GM23338 (cell line): ENCODE measurements around the gene TMEM37. TPM values are rescaled to one million over a fixed set of nuclear protein-coding genes. Genes with fewer than 3 reads are reported as not detected.

ENCODE experiments used
- ATAC-seq: fragments of 200-7000 bp; cut with Tn5 transposase; 3 replicates; pipeline ENCODE4 v1.9.1; 2020
- DNase-seq: peaks from one replicate; pipeline ENCODE4 v3.0.0-alpha.2; 2015; ENCODE audit warnings: low spot score
- H2AFZ ChIP-seq: fragments of 200-600 bp; sonication (generic); 2 replicates; pipeline ENCODE4 v1.8.0; 2016; ENCODE audit warnings: antibody characterized with exemption, mild to moderate bottlenecking, moderate library complexity
- H3F3A ChIP-seq: fragments of 200-600 bp; sonication (generic); replicated peaks from 2 replicates; pipeline ENCODE4 v1.8.0; 2017; ENCODE audit warnings: antibody characterized with exemption, mixed run types, low read depth
- H3K27ac ChIP-seq: fragments of 200-600 bp; sonication (generic); 2 replicates; pipeline ENCODE4 v1.6.1; 2016; ENCODE audit warnings: low read depth
- H3K27me3 ChIP-seq: fragments of 200-600 bp; sonication (generic); 2 replicates; pipeline ENCODE4 v1.8.0; 2016; ENCODE audit warnings: mild to moderate bottlenecking, mixed run types, moderate library complexity; ENCODE audit not compliant: insufficient read depth
- H3K36me3 ChIP-seq: fragments of 200-600 bp; sonication (generic); 2 replicates; pipeline ENCODE4 v1.8.0; 2016; ENCODE audit warnings: mild to moderate bottlenecking; ENCODE audit not compliant: insufficient read depth
- H3K4me1 ChIP-seq: fragments of 200-600 bp; sonication (generic); 2 replicates; pipeline ENCODE4 v1.8.0; 2016; ENCODE audit warnings: mild to moderate bottlenecking, moderate library complexity; ENCODE audit not compliant: insufficient read depth
- H3K4me2 ChIP-seq: fragments of 200-600 bp; sonication (generic); 2 replicates; pipeline ENCODE4 v1.7.1; 2017; ENCODE audit warnings: mixed run types
- H3K4me3 ChIP-seq: fragments of 200-600 bp; sonication (generic); 2 replicates; pipeline ENCODE4 v1.6.1; 2016; ENCODE audit warnings: mixed run types
- H3K79me2 ChIP-seq: fragments of 200-600 bp; sonication (generic); replicated peaks from 2 replicates; pipeline ENCODE4 v1.8.0; 2017; ENCODE audit warnings: mild to moderate bottlenecking; ENCODE audit not compliant: insufficient read depth
- H3K9me2 ChIP-seq: fragments of 200-600 bp; sonication (generic); 2 replicates; pipeline ENCODE4 v1.8.0; 2017; ENCODE audit not compliant: insufficient read depth
- H4K20me1 ChIP-seq: fragments of 200-600 bp; sonication (generic); replicated peaks from 2 replicates; pipeline ENCODE4 v1.8.0; 2017; ENCODE audit warnings: mild to moderate bottlenecking; ENCODE audit not compliant: insufficient read depth
- H3K27ac Mint-ChIP-seq: 2 replicates; pipeline ENCODE4 v1.8.0; 2020; ENCODE audit warnings: inconsistent platforms, mild to moderate bottlenecking, moderate library complexity, mixed read lengths
- H3K27me3 Mint-ChIP-seq: 3 replicates; pipeline ENCODE4 v1.8.0; 2022; ENCODE audit warnings: low read depth, mild to moderate bottlenecking, moderate library complexity, mixed read lengths, inconsistent platforms; ENCODE audit not compliant: insufficient read depth, poor library complexity
- H3K36me3 Mint-ChIP-seq: 3 replicates; pipeline ENCODE4 v1.8.0; 2021; ENCODE audit warnings: low read depth, mild to moderate bottlenecking, inconsistent platforms, moderate library complexity, mixed read lengths
- H3K4me1 Mint-ChIP-seq: 3 replicates; pipeline ENCODE4 v1.8.0; 2020; ENCODE audit warnings: mild to moderate bottlenecking, inconsistent platforms, mixed read lengths
- H3K4me3 Mint-ChIP-seq: 3 replicates; pipeline ENCODE4 v1.8.0; 2021; ENCODE audit warnings: moderate library complexity, mild to moderate bottlenecking, inconsistent platforms, mixed read lengths
- H3K9me3 Mint-ChIP-seq: 3 replicates; pipeline ENCODE4 v1.8.0; 2020; ENCODE audit warnings: moderate library complexity, mild to moderate bottlenecking, inconsistent platforms, mixed read lengths
- CREB1 ChIP-seq: fragments of 250-450 bp; sonication (Bioruptor Pico); IDR thresholded peaks from 2 replicates; pipeline ENCODE4 v1.5.0; 2020; ENCODE audit warnings: low read depth, mild to moderate bottlenecking, moderate library complexity
- CTCF ChIP-seq, 2 experiments: fragments of 200-600 bp in 1 of 2; sonication (generic) in 1 of 2; conservative IDR thresholded peaks; 2 replicates each; pipeline versions ENCODE4 v1.5.1 to v1.6.1; 2016 to 2017; ENCODE audit warnings: antibody characterized with exemption in 2 of 2, low read depth in 2 of 2, mild to moderate bottlenecking in 2 of 2, moderate library complexity in 1 of 2
- ETS1 ChIP-seq: IDR thresholded peaks from 2 replicates; pipeline ENCODE4 v1.6.1; 2016; ENCODE audit warnings: antibody characterized with exemption
- EZH2phosphoT487 ChIP-seq: fragments of 200-600 bp; sonication (generic); IDR thresholded peaks from one replicate; pipeline ENCODE4 v1.8.1; 2018; ENCODE audit warnings: antibody characterized with exemption; ENCODE audit not compliant: unreplicated experiment
- JUNB ChIP-seq: IDR thresholded peaks from one replicate; pipeline ENCODE4 v1.6.1; 2016; ENCODE audit warnings: antibody characterized with exemption; ENCODE audit not compliant: unreplicated experiment
- NANOG ChIP-seq: IDR thresholded peaks from 2 replicates; pipeline ENCODE4 v1.6.1; 2016; ENCODE audit warnings: antibody characterized with exemption, borderline replicate concordance
- POLR2AphosphoS5 ChIP-seq: IDR thresholded peaks from 2 replicates; pipeline ENCODE4 v1.6.1; 2016; ENCODE audit warnings: antibody characterized with exemption, low read depth
- STAT1 ChIP-seq: IDR thresholded peaks from one replicate; pipeline ENCODE4 v1.6.1; 2016; ENCODE audit warnings: antibody characterized with exemption; ENCODE audit not compliant: unreplicated experiment
- ZNF114 ChIP-seq: fragments of 250-450 bp; sonication (Bioruptor Pico); IDR thresholded peaks from 2 replicates; pipeline ENCODE4 v1.5.0; 2020; ENCODE audit warnings: mild to moderate bottlenecking, moderate library complexity
- ZNF331 ChIP-seq: fragments of 250-450 bp; sonication (Bioruptor Pico); IDR thresholded peaks from 2 replicates; pipeline ENCODE4 v1.5.0; 2020; ENCODE audit warnings: low read depth, mild to moderate bottlenecking, moderate library complexity
- ZNF462 ChIP-seq: fragments of 250-450 bp; sonication (Bioruptor Pico); IDR thresholded peaks from 2 replicates; pipeline ENCODE4 v1.5.0; 2020; ENCODE audit warnings: mild to moderate bottlenecking, moderate library complexity
- polyA plus RNA-seq: library from polyadenylated mRNA; unstranded; fragments of >200 nt; fragmentation: Nextera tagmentation; extraction: Ambion mirVana; gene quantifications from 2 replicates; pipeline ENCODE4 v1.2.1, GENCODE V29; 2016
- total RNA-seq: library from RNA; depleted of rRNA; stranded (reverse); fragments of >200 nt; shearing (Covaris generic); gene quantifications from 2 replicates; pipeline ENCODE4 v1.2.3, GENCODE V29; 2014
- TF ChIP-seq, protein P1 (sequence below): IDR thresholded peaks from one replicate; pipeline ENCODE4 v1.6.1; 2018; ENCODE audit warnings: antibody characterized with exemption; ENCODE audit not compliant: unreplicated experiment

Gene TMEM37
- total and polyA plus RNA-seq, 2 experiments from 2014 or later, result 8.6 to 8.8 TPM

DNA sequence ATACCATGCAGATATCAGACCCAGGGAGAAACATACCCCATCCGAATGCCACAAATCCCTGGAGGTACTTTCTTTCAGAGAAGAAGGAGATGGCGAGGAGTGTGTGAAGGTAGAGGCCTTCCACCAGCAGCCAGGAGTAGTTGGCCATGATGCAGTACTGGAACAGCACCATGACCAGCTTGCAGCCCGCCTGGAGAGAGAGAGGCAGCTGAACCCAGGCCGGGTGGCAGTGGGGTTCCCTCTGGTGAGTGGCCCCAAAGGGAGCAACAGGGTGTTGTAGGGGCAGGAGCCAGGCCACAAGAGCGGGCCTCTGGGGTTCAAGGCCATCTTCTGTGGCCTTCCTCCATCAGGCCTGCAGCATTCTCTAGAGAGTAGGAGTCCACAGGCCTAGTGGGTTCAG lies 30.2 kb downstream of the TMEM37 start:
- no peak for ATAC-seq
- no peaks in the 10 kb centered on the region for H3K36me3 Mint-ChIP-seq

More for the DNA sequence above, 30.2 kb downstream of the TMEM37 start:
- Histone ChIP-seq H3K4me2 (no peak overlapping the region), H3K4me3 (no peak overlapping the region), H3K9me2 (no peaks in the 10 kb centered on the region), H2AFZ (no peak overlapping the region), H4K20me1 (no peaks in the 10 kb centered on the region), H3K27ac (no peak overlapping the region), H3K4me1 (no peaks in the 10 kb centered on the region), H3K36me3 (no peaks in the 10 kb centered on the region), H3K27me3 (no peaks in the 10 kb centered on the region), H3F3A (no peaks in the 10 kb centered on the region), H3K79me2 (no peaks in the 10 kb centered on the region)
- H3K9me3 Mint-ChIP-seq, result no peaks in the 10 kb centered on the region; the same call in 2 of the 3 replicates
- no peak for DNase-seq
- TF ChIP-seq CTCF (conservative IDR thresholded peaks at IDR 0.05; ENCODE audit: low read depth in 2 of 2), result no peak
- TF ChIP-seq, protein P1, sequence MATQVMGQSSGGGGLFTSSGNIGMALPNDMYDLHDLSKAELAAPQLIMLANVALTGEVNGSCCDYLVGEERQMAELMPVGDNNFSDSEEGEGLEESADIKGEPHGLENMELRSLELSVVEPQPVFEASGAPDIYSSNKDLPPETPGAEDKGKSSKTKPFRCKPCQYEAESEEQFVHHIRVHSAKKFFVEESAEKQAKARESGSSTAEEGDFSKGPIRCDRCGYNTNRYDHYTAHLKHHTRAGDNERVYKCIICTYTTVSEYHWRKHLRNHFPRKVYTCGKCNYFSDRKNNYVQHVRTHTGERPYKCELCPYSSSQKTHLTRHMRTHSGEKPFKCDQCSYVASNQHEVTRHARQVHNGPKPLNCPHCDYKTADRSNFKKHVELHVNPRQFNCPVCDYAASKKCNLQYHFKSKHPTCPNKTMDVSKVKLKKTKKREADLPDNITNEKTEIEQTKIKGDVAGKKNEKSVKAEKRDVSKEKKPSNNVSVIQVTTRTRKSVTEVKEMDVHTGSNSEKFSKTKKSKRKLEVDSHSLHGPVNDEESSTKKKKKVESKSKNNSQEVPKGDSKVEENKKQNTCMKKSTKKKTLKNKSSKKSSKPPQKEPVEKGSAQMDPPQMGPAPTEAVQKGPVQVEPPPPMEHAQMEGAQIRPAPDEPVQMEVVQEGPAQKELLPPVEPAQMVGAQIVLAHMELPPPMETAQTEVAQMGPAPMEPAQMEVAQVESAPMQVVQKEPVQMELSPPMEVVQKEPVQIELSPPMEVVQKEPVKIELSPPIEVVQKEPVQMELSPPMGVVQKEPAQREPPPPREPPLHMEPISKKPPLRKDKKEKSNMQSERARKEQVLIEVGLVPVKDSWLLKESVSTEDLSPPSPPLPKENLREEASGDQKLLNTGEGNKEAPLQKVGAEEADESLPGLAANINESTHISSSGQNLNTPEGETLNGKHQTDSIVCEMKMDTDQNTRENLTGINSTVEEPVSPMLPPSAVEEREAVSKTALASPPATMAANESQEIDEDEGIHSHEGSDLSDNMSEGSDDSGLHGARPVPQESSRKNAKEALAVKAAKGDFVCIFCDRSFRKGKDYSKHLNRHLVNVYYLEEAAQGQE, result no peak
- no peak for TF ChIP-seq POLR2AphosphoS5
- no peak for TF ChIP-seq NANOG
- no peak for TF ChIP-seq JUNB
- no peak for TF ChIP-seq CREB1
- TF ChIP-seq EZH2phosphoT487, result no peak
- no peak for TF ChIP-seq ZNF331
- no peak for TF ChIP-seq STAT1
- no peak for TF ChIP-seq ZNF114 (CRISPR knock-in tag)
- no peak for TF ChIP-seq ZNF462 (CRISPR knock-in tag)
- TF ChIP-seq ETS1, result no peak
- peaks cover 3% of the 10 kb centered on the region for H3K27me3 Mint-ChIP-seq
- H3K4me1 Mint-ChIP-seq, result no peaks in the 10 kb centered on the region
- no peak overlapping the region for H3K27ac Mint-ChIP-seq
- no peak overlapping the region for H3K4me3 Mint-ChIP-seq
